Chondrocyte (in vitro differentiated cells): Measurements from ENCODE around the gene FER. TPM values are rescaled to one million over a fixed set of nuclear protein-coding genes. Genes with fewer than 3 reads are reported as not detected.
"Not testable (repeated sequence)": the region's sequence is repeated elsewhere in the genome, so short reads cannot be mapped to it uniquely, and the experiment has no call there.

Experiments
- DNase-seq: peaks from one replicate; pipeline ENCODE4 v3.0.0; 2021; ENCODE audit warnings: mixed read lengths, low spot score
- H3K27ac Mint-ChIP-seq: one replicate; pipeline ENCODE4 v1.8.0; 2021; ENCODE audit warnings: mild to moderate bottlenecking, moderate library complexity, mixed read lengths; ENCODE audit not compliant: unreplicated experiment
- H3K27me3 Mint-ChIP-seq: 2 replicates; pipeline ENCODE4 v1.8.0; 2021; ENCODE audit warnings: low read depth, mixed read lengths
- H3K36me3 Mint-ChIP-seq: 2 replicates; pipeline ENCODE4 v1.8.0; 2021; ENCODE audit warnings: low read depth, mixed read lengths
- H3K4me1 Mint-ChIP-seq: 2 replicates; pipeline ENCODE4 v1.8.0; 2021; ENCODE audit warnings: low read depth, mild to moderate bottlenecking, mixed read lengths
- H3K4me3 Mint-ChIP-seq: one replicate; pipeline ENCODE4 v1.8.0; 2021; ENCODE audit warnings: mild to moderate bottlenecking, moderate library complexity, mixed read lengths; ENCODE audit not compliant: unreplicated experiment
- H3K9me3 Mint-ChIP-seq: 2 replicates; pipeline ENCODE4 v1.8.0; 2021; ENCODE audit warnings: low read depth, mixed read lengths
- total RNA-seq: library from RNA; stranded (reverse); gene quantifications from 3 replicates; pipeline ENCODE4 v1.2.1, GENCODE V29; 2021
- TF ChIP-seq, protein P1 (sequence below): fragments of 200-600 bp; sonication (generic); IDR thresholded peaks from 2 replicates; pipeline ENCODE4 v1.5.0; 2021; ENCODE audit warnings: antibody characterized with exemption, mild to moderate bottlenecking, moderate library complexity

FER gene
- total RNA-seq, 1 donor from 2014 or later = 23.5 TPM

DNA sequence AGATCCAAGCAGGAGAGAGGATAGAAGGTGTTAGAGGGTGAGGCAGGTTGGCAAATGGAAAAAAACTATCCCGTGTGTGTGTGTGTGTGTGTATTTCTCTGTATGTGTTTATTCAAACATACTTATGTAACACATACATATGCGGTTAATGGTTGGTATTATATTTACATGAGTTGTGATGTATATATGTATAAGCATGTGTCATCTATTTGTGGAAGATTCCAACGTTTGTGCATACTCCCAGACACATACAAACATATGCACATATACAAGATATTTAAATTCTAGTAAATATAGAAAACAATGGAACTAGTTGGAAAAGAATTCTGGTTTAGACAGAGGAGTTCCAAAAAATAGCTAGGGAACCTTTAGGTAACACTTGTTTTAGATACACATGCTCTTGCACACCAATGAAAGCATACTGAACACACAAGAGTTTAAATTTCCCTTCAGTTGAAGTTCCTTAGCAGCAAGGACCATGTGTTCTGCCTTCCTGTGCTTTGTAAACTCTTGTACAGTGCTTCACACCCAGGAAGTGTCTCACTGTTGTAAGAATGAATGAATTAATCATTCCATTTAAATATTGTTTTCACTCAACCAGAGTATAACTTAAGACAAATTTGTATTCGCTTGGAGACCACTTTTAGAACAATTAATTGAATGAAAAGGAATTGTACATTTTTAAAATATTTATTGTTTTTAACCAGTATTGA lies 257.8 kb downstream of the FER start:
- H3K4me3 Mint-ChIP-seq = no peak overlapping the region
- no peaks in the 10 kb centered on the region for H3K4me1 Mint-ChIP-seq
- H3K27ac Mint-ChIP-seq = no peak overlapping the region
- DNase-seq = no peak
- H3K9me3 Mint-ChIP-seq = no peaks in the 10 kb centered on the region
- TF ChIP-seq, protein P1, sequence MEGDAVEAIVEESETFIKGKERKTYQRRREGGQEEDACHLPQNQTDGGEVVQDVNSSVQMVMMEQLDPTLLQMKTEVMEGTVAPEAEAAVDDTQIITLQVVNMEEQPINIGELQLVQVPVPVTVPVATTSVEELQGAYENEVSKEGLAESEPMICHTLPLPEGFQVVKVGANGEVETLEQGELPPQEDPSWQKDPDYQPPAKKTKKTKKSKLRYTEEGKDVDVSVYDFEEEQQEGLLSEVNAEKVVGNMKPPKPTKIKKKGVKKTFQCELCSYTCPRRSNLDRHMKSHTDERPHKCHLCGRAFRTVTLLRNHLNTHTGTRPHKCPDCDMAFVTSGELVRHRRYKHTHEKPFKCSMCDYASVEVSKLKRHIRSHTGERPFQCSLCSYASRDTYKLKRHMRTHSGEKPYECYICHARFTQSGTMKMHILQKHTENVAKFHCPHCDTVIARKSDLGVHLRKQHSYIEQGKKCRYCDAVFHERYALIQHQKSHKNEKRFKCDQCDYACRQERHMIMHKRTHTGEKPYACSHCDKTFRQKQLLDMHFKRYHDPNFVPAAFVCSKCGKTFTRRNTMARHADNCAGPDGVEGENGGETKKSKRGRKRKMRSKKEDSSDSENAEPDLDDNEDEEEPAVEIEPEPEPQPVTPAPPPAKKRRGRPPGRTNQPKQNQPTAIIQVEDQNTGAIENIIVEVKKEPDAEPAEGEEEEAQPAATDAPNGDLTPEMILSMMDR = no peak
- H3K27me3 Mint-ChIP-seq = no peaks in the 10 kb centered on the region
- H3K36me3 Mint-ChIP-seq = peaks cover 6% of the 10 kb centered on the region

DNA sequence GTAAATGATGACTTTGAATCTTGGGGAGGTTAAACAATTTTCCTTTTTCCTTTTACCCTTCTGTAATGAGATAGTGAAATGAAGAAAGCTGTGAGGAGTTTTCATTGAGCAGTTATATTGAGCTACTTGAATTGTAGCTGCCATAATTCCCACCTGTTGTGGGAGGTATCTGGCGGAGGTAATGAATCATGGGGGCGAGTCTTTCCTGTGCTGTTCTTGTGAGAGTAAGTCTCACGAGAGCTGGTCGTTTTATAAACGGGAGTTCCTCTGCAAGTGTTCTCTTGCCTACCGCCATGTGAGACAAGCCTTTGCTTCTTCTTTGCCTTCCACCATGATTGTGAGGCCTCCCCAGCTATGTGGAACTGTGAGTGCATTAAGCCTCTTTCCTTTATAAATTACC lies 258.4 kb downstream of the FER start:
- H3K4me1 Mint-ChIP-seq = no peaks in the 10 kb centered on the region

DNA sequence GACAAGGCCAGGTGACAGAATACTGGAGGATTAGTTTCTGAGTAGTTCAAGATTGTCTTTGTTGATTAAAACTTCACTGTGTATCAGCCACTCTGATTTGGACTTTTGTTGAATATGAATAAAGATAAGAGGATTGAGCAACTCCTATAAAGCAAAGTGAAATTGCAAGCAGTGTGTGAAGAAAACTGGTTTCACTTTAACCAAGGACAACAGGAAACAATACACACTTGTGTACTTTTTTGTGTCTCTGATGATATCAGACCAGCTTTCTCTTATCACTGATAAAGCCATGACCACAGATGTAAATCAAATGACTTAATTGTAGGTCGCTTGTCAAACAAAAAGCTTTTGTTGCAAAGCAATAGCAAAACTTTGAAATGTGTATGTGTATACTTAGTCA lies 268.6 kb downstream of the FER start:
- H3K9me3 Mint-ChIP-seq = peaks cover 2% of the 10 kb centered on the region
- H3K36me3 Mint-ChIP-seq = peaks cover 2% of the 10 kb centered on the region
- no peak overlapping the region for H3K27ac Mint-ChIP-seq
- no peaks in the 10 kb centered on the region for H3K27me3 Mint-ChIP-seq
- H3K4me1 Mint-ChIP-seq = no peaks in the 10 kb centered on the region
- TF ChIP-seq, protein P1 = no peak
- DNase-seq = no peak
- H3K4me3 Mint-ChIP-seq = no peak overlapping the region

More for the DNA sequence above, 258.4 kb downstream of the FER start:
- no peaks in the 10 kb centered on the region for H3K27me3 Mint-ChIP-seq
- H3K9me3 Mint-ChIP-seq = no peaks in the 10 kb centered on the region
- H3K27ac Mint-ChIP-seq = no peak overlapping the region
- DNase-seq = no peak
- H3K36me3 Mint-ChIP-seq = peaks cover 6% of the 10 kb centered on the region
- TF ChIP-seq, protein P1 = no peak
- no peak overlapping the region for H3K4me3 Mint-ChIP-seq

DNA sequence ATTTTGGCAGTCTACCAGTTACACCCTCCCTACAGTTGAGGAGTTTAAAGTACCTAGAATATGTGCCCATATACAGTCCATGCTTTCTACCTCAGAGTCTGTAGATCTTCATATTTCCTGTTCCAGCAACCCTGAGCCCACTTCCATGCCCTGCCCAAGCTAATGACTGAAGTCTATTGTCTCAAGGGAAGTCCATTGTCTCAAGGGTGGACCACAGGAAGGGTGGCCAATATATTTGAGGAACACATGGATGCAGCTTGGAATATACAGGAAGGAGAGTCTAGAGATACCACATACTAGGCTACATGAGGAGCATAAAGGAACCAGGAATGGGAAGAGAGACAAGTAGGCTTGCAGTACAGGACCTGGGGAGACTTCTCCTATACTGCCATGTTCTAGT lies 274.4 kb downstream of the FER start:
- no peak overlapping the region for H3K27ac Mint-ChIP-seq
- no peak for DNase-seq
- peaks cover 4% of the 10 kb centered on the region for H3K9me3 Mint-ChIP-seq
- H3K27me3 Mint-ChIP-seq = no peaks in the 10 kb centered on the region
- TF ChIP-seq, protein P1 = no peak
- no peaks in the 10 kb centered on the region for H3K4me1 Mint-ChIP-seq
- peaks cover 3% of the 10 kb centered on the region for H3K36me3 Mint-ChIP-seq
- no peak overlapping the region for H3K4me3 Mint-ChIP-seq

DNA sequence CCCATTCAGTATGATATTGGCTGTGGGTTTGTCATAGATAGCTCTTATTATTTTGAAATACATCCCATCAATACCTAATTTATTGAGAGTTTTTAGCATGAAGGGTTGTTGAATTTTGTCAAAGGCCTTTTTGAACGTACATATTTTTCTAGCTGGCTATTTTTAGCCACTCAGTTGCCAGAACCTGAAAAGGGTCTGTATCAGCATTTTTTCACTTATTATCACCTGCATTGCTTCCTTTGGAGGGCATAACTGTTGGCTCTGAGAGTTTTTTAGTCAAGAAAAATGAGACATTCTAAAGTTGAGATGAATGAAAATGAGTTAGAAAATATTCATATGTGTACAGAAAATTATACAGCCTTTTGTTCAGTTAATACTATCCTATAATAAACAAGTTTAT lies 278.0 kb downstream of the FER start:
- H3K4me3 Mint-ChIP-seq, DNase-seq, H3K9me3 Mint-ChIP-seq, H3K36me3 Mint-ChIP-seq, H3K4me1 Mint-ChIP-seq, H3K27ac Mint-ChIP-seq, H3K27me3 Mint-ChIP-seq: not testable (repeated sequence)

DNA sequence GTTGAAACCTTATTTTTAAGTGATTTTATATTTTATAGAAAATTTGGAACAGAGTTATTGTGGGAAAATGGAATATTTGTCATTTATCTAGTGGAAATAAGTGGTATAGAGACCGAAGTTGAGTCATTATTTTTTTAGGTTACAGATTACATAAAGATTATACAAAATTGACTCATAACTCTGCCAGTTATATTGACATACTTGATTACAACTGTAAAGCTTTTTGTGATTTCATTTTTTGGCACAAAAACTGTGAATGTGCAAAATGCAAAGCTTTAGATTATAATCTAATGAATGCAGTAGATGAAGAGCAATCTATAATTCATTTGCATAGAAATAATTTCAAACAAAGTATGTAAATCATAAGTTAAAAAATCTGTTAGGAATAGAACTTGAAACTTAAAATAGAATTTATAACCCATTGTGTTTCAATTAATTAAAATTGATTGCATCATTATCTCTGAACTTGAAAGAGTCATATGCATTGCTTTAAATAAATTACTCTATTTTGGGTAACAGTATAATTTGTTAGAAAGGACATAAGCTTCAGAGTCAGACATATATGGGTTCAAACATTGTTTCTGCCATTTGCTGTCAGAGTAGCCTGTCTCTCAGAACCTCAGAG lies 280.4 kb downstream of the FER start:
- no peak for DNase-seq
- no peak overlapping the region for H3K27ac Mint-ChIP-seq
- no peak overlapping the region for H3K4me3 Mint-ChIP-seq
- no peaks in the 10 kb centered on the region for H3K27me3 Mint-ChIP-seq
- H3K4me1 Mint-ChIP-seq = no peaks in the 10 kb centered on the region
- peaks cover 4% of the 10 kb centered on the region for H3K9me3 Mint-ChIP-seq
- H3K36me3 Mint-ChIP-seq = peaks cover 3% of the 10 kb centered on the region
- TF ChIP-seq, protein P1 = no peak
